Cardiac muscle cell (in vitro differentiated cells and primary cell): Measurements from ENCODE around the gene OTULIN. TPM values are rescaled to one million over a fixed set of nuclear protein-coding genes. Genes with fewer than 3 reads are reported as not detected.

Experiments
- DNase-seq, 2 donors: peaks; one replicate each; pipeline versions ENCODE4 v3.0.0 to v3.0.0-alpha.2; 2010 to 2017; ENCODE audit warnings: low read depth in 1 of 2, low spot score in 1 of 2
- H3K27ac ChIP-seq: fragments of 200-600 bp; sonication (generic); 2 replicates; pipeline ENCODE4 v1.5.1; 2016
- H3K27me3 ChIP-seq: fragments of 200-600 bp; sonication (generic); 2 replicates; pipeline ENCODE4 v1.6.0; 2016; ENCODE audit warnings: control low read depth
- H3K36me3 ChIP-seq: fragments of 200-600 bp; sonication (generic); 2 replicates; pipeline ENCODE4 v1.5.1; 2016; ENCODE audit warnings: control low read depth
- H3K4me1 ChIP-seq: fragments of 200-600 bp; sonication (generic); 2 replicates; pipeline ENCODE4 v1.8.1; 2017; ENCODE audit warnings: low read depth, mild to moderate bottlenecking, mixed run types
- H3K4me3 ChIP-seq: fragments of 200-600 bp; sonication (generic); 2 replicates; pipeline ENCODE4 v1.5.1; 2016; ENCODE audit warnings: mild to moderate bottlenecking
- H3K9me3 ChIP-seq: fragments of 200-600 bp; sonication (generic); 2 replicates; pipeline ENCODE4 v1.5.1; 2017; ENCODE audit warnings: low read depth, mild to moderate bottlenecking, control low read depth
- polyA plus RNA-seq: library from polyadenylated mRNA; unstranded; fragments of >200 nt; fragmentation: Nextera tagmentation; extraction: Ambion mirVana; gene quantifications from 2 replicates; pipeline ENCODE4 v1.2.1, GENCODE V29; 2016
- total RNA-seq: library from RNA; depleted of rRNA; stranded (reverse); fragments of >200 nt; gene quantifications from 2 replicates; pipeline ENCODE4 v1.2.3, GENCODE V29; 2016
- TF ChIP-seq, protein P1 (sequence below): IDR thresholded peaks from 2 replicates; pipeline ENCODE4 v1.5.1; 2012; ENCODE audit warnings: low read depth, mild to moderate bottlenecking, low read length

Gene OTULIN
- total and polyA plus RNA-seq, 2 experiments from 2014 or later: 17.1 to 31.2 TPM

DNA sequence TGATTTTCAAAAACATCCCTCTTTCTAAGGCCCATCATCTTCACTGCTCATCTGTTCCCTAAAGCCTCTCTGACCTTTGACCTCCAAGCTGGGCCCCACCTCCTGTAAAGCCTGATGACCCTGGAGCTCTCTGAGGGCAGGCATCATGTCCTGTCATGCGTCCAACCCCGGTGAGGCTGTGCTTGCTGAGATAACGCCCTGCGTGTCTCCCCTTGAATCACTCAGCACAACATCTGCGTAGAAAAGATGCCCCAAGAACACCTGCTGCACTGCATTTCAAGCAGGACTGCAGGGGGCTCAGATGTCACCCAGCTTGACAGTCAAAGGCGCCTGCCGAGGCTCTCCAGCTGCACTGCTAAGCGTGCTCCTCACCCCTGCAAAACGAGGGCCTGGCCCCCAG lies 78.0 kb downstream of the OTULIN start:
- DNase-seq: no peak
- Histone ChIP-seq H3K4me1 (peaks cover 8% of the 10 kb centered on the region), H3K9me3 (no peaks in the 10 kb centered on the region), H3K36me3 (no peaks in the 10 kb centered on the region), H3K27ac (no peak overlapping the region), H3K27me3 (no peaks in the 10 kb centered on the region), H3K4me3 (no peak overlapping the region)
- TF ChIP-seq, protein P1, sequence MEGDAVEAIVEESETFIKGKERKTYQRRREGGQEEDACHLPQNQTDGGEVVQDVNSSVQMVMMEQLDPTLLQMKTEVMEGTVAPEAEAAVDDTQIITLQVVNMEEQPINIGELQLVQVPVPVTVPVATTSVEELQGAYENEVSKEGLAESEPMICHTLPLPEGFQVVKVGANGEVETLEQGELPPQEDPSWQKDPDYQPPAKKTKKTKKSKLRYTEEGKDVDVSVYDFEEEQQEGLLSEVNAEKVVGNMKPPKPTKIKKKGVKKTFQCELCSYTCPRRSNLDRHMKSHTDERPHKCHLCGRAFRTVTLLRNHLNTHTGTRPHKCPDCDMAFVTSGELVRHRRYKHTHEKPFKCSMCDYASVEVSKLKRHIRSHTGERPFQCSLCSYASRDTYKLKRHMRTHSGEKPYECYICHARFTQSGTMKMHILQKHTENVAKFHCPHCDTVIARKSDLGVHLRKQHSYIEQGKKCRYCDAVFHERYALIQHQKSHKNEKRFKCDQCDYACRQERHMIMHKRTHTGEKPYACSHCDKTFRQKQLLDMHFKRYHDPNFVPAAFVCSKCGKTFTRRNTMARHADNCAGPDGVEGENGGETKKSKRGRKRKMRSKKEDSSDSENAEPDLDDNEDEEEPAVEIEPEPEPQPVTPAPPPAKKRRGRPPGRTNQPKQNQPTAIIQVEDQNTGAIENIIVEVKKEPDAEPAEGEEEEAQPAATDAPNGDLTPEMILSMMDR: no peak

DNA sequence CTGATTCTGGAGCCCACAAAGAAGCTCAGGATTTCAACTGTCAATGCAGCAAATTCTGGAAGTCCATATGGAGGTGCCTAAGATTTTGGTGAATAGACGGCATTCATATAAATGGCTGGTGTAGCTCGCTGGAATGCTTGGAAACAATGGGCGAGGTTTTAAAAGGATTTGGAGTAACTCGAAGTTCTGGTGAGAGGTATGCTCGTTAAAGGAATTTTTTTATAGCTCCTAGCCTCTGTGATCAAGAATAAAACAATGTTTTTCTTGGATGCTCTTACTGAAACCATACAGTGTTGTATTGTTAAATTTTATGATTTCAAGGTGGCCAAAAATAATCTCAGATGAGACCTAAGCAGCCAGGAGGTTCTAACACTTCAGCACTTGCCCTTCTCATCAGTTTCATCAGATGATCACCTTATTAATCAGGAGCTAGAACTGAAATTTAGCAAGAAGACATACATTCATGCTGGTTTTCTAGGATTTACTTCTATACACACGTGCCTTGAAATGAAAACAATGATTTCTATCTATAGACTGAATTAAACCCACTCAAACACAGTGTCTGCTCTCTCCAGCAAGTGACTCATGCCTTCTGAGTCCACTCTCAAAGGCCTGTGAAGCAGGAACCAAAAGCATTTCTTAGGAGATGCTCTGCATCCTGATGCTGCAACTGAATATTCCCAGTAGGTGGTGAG lies 79.2 kb downstream of the OTULIN start:
- TF ChIP-seq, protein P1: no peak

DNA sequence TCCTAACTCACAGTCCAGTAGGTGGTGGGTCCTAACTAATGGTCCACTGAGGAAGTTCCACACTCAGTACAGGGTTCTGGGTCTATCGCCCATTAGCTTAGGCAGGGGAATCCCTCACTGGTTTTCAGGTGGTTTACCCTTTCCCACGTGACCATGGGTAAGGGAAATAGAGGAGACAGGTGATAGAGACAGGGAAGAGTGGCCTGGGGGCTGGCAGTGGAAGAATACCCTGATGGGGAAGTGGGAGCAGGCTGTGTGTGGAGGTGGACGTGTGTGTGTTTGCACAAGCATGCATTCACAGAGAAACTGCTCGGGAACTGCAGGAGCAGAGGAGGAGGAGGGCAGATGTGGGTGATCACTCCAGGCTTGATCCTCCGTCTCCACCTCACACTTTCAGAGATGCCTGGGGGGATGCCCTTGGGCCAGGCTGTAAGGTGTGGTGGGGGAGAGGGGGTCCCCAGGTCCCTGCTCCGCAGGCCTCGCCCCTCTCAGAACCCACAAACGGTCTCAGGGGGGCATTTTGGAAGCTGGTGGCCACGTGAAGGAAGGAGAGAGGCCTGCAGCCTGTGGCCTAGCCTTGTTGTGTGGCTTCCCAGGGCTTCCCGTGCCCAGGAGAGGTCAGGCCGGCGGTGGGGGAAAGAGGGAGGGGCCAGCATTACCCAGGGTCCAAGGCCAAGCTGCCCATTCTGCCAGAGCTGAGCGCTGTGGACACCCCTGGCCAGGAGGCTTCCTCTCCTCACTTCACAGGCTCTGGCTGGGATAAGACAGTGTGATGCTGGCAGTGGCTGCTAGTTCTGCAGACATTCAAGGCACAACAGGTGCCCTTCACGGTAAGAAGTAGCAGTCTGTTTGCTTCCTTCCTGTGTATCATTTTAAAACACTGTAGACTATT lies 80.0 kb downstream of the OTULIN start:
- no peak overlapping the region for H3K27ac ChIP-seq
- H3K4me1 ChIP-seq: peaks cover 8% of the 10 kb centered on the region
- no peak overlapping the region for H3K4me3 ChIP-seq
- no peaks in the 10 kb centered on the region for H3K27me3 ChIP-seq
- H3K36me3 ChIP-seq: no peaks in the 10 kb centered on the region
- no peak for DNase-seq
- TF ChIP-seq, protein P1: no peak
- H3K9me3 ChIP-seq: no peaks in the 10 kb centered on the region

More for the DNA sequence above, 79.2 kb downstream of the OTULIN start:
- H3K4me1 ChIP-seq: peaks cover 8% of the 10 kb centered on the region
- no peak overlapping the region for H3K27ac ChIP-seq
- H3K4me3 ChIP-seq: no peak overlapping the region
- no peaks in the 10 kb centered on the region for H3K36me3 ChIP-seq
- no peaks in the 10 kb centered on the region for H3K27me3 ChIP-seq
- H3K9me3 ChIP-seq: no peaks in the 10 kb centered on the region
- no peak for DNase-seq

DNA sequence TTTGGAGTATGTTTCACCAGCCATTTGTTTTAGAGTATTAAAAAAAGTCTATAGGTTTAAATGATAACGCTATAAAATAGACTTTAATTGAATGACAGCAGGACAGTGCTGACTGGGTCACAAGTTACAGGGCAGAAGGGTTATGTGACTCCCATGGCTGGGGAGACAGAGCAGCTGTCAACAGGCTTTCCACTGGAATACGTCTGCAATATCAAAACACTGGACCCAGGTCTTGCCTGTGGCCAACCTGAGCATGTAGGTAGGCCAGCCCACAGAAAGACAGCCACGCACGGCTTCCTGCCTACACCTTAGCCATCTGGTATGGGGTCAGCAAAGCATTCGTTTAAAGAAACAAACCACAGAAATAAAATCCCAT lies 80.7 kb downstream of the OTULIN start:
- TF ChIP-seq, protein P1: no peak

DNA sequence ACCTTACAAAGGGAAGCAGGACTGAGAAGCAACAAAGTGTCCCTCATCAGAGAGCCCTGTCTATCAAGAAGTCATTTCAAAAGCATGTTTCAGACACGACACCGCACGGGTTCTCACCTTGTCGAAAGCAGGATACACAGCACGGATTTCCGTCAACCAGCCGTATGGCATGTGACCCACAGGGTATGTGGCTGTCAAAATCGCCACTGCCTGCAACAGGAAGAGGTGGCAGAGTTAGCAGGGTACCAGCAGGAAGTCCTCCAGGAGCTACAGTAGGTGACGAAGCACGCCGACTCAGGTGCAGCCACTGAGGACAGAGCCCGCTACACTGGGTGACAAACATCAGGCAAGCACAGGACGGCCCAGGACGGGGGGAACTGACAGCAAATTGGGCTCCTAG lies 81.2 kb downstream of the OTULIN start:
- no peak overlapping the region for H3K4me3 ChIP-seq
- no peaks in the 10 kb centered on the region for H3K9me3 ChIP-seq
- no peaks in the 10 kb centered on the region for H3K4me1 ChIP-seq
- DNase-seq: no peak
- TF ChIP-seq, protein P1: no peak
- H3K27me3 ChIP-seq: no peaks in the 10 kb centered on the region
- H3K27ac ChIP-seq: no peak overlapping the region
- peaks cover 3% of the 10 kb centered on the region for H3K36me3 ChIP-seq

More for the DNA sequence above, 80.7 kb downstream of the OTULIN start:
- no peak for DNase-seq
- Histone ChIP-seq H3K4me1 (peaks cover 2% of the 10 kb centered on the region), H3K4me3 (no peak overlapping the region), H3K36me3 (peaks cover under 1% of the 10 kb centered on the region), H3K27ac (no peak overlapping the region), H3K9me3 (no peaks in the 10 kb centered on the region), H3K27me3 (no peaks in the 10 kb centered on the region)
